Activated CD4-positive, CD25-positive, alpha-beta regulatory T cell treated with anti-CD3 and anti-CD28 coated beads, Interleukin-2, amount 50 U/mL, for 24 hours (primary cell): ENCODE measurements around the gene ZNF8.
A peak's percentile ranks its signal among the peaks of the same experiment; 100 is the strongest.
"Not testable (repeated sequence)": the region's sequence is repeated elsewhere in the genome, so short reads cannot be mapped to it uniquely, and the experiment has no call there.

Source experiments
- ATAC-seq, 2 donors: fragments of 150-1000 bp; cut with Tn5 transposase; one replicate each; pipeline ENCODE4 v1.10.0; 2021; ENCODE audit warnings: mild to moderate bottlenecking in 1 of 2, moderate library complexity in 1 of 2

ZNF8 gene

DNA sequence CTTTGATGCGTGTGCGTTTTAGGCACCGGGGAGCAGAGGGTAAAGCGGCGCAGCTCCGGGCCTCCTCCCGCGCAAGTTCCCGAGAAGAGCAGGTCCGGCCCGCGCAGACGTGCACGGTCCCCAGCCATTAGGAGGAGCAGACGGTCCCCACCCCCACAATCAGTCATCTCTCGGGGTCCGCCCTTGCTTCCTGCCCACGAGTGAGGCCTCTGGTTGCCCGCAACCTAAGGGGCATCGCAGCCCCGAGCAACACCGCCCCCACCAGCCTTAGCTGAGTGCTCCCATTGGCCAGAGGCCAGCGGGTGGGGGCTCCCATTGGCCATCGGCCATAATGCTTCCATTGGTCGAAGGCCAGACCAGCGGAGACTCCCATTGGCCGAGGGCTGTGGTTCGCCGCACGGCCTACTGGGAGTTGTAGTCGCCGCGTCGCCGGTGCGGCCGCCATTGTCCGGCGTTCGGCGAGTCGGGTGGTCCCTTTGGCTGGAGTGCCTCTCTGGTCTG, at the start of gene ZNF8:
Gene ZNF8 (plus strand): TSS at position 415 of the 501 bp plus-strand sequence. CDS start 127 bp downstream, outside the sequence.
- peak; percentile 97 to 98 for ATAC-seq

DNA sequence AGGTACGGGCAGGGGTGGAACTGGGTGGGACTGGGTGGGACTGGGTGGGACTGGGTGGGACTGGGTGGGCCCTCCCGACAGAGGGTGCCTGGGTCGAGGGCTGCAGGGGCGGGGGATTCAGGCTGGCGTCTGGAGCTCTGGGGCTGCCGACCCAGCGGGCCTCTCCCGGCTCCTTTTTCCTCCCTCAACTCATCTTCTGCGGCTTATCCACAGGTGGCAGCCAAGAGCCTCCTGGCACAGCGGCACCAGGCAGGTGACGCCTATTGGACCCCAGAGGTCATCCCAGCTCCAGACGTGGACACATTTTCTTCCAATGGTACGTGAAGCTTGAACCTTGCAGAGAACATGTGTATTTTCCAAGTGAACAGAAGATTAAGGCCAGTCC, 49.5 kb upstream of the ZNF8 start:
- ATAC-seq, result peak; percentile 17 to 32

DNA sequence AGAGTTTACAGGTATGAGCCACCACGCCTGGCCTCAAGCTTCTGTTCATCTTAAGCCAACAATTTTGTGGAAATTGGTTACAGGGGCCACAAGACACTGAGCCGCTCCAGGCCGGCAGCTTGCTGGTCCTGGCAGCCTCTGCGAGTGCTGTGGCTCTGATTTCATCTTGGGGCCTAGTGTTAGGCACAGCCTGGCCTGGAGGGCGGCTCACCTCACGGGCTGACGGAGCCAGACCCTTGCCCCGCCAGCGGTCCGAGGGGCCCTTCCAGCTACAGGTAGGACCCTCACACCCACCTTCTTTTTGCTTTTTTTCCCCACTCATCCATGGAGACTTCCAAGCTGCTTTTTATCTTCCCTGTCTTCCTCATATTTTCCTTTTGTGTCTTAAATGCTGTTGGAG, 41.4 kb upstream of the ZNF8 start:
- ATAC-seq, result no peak

DNA sequence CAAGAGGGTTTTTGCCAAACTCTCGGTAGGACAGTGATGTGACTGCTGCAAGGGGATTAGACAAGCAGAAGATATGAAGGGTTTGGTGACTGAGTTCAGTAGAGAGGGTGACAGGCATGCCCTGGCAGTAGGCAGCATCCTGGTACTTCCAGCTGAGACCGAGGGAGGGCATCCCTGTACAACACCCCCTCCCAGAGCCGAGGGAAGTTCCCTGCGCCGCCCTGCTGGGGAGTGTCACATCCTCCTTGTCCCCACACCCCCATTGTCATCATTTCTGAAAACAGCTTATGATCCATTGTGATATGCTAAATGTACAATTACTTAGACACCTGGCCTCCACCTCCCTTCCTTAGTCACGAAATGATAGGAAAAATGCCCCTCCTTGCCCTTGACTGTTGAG, 35.4 kb upstream of the ZNF8 start:
- ATAC-seq, result no peak

DNA sequence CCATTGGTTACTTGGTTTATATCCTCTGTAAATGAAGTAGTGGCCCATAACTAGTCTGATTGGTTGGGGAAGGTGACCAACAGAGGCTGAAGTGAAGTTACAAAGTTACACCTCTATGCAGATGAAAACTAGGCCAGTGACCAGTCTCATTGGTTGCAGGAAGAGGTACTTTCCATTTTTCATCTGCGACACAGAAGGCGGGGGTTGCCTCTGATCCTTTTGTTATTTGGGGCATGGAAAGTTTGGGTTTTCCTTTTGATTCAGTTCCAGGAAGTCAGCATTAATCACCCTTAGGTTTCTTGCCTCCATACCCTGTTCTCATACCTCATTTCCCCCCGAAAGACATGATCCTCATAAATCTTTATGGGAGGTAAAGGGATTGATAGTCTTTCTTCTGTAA, 29.9 kb upstream of the ZNF8 start:
- ATAC-seq, result no peak

DNA sequence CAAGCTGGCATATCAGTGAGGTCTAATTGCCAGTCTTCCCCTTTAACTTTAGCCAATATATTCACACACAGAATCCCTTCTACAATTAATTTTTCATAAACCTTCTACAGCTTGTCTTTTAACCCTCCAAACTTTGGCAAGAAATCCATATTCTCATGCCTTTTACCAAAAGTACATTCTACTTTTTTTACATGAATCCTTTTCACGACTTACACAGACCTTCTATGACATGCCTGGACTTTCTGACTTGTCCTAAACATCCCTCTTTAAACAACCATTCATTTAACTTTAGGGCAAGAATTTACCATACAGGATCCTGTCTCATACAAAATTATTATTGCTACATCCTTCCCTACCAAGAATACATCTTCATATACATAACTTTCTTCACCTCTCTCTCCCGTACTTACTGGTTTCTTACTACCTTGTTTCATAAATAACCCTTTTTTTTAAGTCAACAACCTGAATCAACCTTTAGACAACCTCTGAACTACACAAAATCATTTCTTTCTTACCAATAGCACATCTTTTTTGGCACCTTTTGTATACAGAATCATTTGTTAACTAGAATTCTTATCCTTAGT, 26.6 kb upstream of the ZNF8 start:
- no peak for ATAC-seq

DNA sequence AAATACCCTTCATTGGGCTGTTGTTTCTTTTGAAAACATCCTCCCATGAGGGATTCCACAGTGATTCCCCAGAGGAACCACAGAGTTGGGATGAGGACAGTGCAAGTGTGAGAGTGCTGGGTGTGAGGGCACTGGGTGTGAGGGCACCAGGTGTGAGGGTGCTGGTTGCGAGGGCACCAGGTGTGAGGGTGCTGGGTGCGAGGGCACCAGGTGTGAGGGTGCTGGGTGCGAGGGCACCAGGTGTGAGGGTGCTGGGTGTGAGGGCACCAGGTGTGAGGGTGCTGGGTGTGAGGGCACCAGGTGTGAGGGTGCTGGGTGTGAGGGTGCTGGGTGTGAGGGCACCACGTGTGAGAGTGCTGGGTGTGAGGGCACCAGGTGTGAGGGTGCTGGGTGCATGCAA, 20.5 kb upstream of the ZNF8 start:
- ATAC-seq, result not testable (repeated sequence)

DNA sequence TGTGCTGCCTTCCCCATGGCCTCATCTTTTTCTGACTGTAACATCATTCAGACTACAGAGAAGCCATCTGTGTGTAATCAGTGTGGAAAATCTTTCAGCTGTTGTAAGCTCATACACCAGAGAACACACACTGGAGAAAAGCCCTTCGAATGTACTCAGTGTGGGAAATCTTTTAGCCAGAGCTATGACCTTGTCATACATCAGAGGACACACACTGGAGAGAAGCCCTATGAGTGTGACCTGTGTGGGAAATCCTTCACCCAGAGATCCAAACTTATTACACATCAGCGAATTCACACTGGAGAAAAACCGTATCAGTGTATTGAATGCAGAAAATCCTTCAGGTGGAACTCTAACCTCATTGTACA, 17.2 kb upstream of the ZNF8 start:
- no peak for ATAC-seq

DNA sequence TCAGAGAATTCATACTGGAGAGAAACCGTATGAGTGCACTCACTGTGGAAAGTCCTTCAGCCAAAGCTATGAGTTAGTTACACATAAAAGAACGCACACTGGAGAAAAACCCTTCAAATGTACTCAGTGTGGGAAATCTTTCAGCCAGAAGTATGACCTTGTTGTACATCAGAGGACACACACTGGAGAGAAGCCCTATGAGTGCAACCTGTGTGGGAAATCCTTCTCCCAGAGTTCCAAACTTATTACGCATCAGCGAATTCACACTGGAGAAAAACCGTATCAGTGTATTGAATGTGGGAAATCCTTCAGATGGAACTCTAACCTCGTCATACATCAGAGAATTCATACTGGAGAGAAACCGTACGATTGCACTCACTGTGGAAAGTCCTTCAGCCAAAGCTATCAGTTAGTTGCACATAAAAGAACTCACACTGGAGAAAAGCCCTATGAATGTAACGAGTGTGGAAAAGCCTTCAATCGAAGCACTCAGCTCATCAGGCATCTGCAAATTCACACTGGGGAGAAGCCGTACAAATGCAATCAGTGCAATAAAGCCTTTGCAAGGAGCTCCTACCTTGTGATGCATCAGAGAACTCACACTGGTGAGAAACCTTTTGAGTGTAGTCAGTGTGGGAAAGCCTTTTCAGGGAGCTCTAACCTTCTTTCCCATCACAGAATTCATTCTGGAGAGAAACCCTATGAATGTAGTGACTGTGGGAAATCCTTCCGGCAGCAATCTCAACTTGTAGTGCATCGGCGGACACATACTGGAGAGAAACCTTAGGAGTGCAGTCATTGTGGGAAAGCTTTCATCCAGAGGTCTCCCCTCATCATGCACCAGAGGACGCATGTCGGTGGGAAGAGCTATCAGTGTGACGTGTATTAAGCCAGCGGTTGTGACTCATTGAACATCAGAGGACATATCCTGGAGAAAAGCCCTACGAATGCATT, 16.5 kb upstream of the ZNF8 start:
- ATAC-seq, result no peak

DNA sequence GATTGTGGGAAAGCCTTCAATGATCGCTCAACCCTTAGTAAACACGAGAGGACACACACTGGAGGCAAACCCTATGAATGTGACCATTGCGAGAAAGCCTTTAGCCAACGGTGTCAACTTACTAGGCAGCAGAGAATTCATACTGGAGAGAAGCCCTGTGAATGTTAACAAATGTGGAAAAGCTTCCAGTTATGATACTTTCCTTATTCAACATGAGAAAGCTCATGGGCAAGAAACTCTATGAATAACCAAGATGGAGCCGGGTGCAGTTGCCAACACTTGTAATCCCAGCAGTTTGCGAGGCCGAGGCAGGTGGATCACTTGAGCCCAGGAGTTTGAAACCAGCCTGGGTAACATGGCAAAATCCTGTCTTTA, 15.8 kb upstream of the ZNF8 start:
- ATAC-seq, result no peak

DNA sequence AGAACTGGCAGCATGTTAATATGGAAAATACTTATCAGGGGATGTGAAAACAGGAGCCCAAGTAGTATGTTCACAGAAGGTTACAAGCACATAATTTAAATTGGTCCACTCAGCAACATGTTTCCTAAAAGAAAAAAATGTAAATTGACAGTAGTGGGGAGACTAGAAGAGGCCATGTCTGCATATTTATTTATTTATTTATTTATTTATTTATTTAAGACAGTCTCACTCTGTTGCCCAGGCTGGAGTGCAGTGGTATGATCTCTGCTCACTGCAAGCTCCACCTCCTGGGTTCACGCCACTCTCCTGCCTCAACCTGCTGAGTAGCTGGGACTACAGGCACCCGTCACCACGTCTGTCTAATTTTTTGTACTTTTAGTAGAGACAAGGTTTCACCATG, 13.7 kb upstream of the ZNF8 start:
- ATAC-seq, result no peak

DNA sequence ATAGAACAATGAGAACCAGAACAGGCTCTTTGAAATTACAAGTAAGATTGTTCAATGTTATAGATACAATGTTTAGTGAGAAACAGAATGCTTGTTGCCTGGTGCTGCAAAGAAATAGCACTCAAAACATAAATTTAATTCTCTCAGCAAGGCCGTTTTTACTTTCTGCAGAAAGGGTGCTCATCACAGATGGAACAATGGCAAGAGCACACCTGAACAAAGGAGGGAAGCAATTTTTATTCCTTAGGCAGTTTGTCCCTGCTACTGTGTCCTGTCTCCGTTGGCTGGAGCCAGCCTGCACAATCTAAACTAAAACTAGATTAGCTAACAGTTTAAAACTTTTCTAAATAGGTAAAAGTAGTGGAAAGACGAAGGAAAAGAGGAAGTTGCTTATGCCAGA, 10.4 kb upstream of the ZNF8 start:
- ATAC-seq, result no peak

DNA sequence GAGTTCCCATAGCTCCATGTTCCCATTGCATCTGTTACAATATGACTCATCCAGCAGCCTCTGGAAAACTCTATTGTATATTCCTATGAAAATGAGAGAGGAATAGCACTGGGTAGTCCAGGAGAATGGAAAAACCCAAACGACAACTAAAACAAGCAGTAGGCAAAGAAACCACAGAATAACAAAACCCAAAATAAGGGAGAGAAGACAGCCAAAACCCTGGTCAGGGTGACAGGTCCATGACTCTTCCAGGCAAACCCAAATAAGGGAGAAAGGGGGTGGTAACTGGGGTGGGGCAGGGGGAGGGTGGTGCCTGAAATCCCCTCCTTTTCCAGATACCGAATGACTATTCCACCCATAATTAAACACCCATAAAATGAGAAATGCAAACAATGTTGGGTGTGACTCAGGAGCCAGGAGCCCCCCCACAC, 4.0 kb upstream of the ZNF8 start:
- ATAC-seq, result no peak

DNA sequence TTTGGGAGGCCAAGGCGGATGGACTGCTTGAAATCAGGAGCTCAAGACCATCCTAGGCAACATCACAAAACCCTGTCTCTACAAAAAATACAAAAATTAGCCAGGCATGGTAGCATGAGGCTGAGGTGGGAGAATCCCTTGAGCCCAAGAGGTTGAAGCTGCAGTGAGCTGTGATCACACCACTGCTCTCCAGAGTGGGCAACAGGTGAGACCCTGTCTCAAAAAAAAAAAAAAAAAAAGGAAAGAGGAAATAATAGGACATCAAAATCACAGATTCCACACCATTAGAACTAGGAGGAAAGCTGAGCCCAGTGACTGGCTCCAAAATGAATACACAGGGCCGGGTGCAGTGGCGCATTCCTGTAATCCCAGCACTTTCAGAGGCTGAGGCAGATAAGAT, 3.2 kb upstream of the ZNF8 start:
- no peak for ATAC-seq

DNA sequence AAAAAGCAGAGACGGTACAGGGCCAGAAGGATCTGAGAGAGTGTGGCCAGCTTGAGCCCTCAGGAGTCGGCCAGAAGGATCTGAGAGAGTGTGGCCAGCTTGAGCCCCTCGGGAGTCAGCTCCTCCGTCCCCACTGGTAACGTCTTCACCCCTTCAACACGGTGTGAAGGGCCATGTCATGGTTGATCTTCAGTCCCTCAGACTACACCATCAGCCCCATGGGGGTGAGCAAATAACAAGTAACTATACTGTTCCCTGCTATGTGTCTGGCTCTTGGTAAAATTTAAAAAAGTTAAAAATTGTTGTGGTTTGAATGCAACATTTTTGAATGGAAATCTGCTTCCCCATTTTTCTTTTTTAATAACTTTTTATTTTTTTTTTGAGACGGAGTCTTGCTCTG, 1.6 kb upstream of the ZNF8 start:
- ATAC-seq, result no peak

DNA sequence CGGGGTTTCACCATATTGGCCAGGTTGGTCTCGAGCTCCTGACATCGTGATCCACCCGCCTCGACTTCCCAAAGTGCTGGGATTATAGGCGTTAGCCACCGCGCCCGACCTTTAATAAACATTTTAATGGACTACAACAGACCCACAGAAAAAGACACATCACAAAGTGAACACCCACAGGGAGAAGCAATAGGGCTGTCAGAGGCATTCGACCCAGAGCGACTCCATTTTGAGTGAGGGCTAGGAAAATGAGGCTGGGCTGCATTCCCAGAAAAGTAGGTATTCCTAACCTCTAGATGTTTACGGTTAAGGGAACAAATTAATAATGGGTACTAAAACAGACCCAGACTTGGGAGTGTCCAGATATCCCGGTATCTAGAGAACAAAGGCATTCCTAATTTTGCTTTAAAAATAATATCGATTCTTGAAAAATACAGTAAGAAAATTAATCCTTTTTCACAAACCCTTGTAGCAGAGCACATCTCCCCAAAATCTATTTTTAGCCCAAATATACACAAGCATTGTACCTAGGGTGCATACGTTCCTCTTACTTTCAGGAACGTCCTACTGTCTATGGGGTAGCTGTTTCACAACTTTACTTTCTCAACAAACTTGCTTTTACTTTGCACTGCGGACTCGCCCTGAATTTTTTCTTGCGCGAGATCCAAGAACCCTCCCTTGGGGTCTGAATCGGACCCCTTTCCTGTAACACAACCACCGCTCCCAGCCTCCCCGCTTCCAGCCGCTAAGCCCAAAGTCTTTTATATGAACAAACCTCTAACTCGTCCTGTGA, 811 bp upstream of the ZNF8 start:
- ATAC-seq, result peak in 1 of 2 donors; percentile 0

DNA sequence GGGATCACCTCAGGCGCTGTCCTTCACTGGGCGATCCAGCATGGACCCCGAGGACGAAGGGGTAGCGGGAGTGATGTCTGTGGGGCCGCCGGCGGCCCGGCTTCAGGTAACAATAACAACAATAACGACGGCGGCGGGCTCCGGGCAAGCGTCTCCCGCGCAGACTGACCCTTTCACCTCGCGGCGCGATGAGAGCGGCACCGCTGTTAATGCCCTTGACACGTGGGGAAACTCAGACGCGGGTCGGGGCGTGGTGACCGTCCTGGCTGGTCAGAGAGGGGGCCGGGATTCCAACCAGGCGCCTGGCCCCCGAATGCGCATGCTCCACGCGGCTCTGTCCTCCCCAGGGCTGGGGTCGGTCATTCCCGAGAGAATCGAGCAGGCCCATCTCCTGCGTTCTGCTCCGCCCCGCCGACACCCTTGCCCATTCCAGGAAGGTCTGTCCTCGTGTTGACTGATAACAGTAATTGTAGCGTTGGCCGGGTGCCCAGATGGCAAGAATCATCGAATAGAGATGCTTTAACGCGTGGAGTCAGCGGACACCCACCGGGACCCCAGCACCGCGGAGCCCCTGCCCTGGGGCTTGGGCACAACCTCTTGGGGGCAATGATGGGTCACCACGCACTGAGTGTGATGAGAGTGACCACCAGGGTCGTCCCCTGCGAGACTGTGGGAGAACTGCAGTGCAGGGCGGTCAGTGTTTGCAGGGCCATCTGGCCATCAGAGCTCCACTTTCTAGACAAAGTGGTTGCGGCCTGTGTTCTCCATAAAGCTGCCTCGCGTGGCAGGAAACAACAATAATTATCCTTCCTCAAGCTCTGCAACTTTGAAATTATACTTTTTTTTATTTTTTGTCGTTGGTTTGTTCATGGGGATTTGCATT, 528 bp downstream of the ZNF8 start:
- ATAC-seq, result no peak

DNA sequence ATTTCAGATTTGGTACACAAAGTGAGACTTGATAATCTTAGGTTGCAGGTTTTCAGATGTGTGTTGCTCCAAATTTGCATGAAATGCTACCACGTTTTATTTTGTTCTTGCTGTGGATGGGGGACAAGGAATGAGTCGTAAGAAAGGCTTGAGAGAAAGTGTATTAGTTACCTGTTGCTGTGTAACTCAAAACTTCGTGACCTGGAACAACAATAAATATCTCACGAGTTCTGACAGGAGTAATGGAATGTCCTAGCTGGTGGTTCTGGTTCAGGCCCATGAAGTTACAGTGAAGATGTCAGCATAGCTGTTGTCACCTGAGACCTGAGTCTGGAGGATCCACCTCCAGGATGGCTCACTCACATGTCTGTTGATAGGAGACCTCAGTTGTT, 1.2 kb downstream of the ZNF8 start:
- no peak for ATAC-seq

DNA sequence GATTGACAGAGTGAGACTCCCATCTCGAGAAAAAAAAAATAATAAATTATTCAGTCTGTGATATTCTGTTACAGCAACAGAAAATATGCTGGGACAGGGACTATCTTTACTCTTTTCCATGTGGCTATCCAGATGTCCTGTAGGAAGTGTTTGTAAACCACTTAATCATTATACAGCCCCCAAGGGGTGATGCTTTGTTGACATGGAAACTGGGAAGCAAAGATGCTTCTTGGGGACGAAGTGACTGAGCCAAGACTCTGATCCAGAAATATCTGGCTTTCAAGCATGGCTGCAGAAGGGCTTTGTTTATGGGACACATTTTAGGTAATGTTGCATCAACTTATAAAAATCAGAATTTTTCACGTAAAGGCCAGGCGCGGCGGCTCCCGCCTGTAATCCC, 5.4 kb downstream of the ZNF8 start:
- ATAC-seq, result no peak

DNA sequence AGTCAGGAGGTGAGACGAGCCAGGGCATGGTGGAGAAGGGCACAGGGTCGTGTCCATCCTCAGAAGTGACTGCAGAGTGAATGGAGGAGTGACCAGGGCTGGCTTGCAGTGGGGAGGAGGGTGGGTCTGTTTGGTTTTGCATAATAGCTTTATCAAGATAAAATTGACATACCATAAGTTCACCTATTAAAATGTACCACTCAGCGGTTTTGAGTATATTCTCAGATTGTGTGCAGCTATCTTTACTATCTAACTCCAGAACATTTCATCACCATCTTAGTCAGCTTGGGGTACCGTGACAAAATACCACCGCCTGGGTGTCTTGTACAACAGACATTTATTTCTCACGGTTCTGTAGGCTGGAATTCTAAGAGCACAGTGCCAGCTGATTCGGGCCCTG, 13.2 kb downstream of the ZNF8 start:
- ATAC-seq, result no peak

DNA sequence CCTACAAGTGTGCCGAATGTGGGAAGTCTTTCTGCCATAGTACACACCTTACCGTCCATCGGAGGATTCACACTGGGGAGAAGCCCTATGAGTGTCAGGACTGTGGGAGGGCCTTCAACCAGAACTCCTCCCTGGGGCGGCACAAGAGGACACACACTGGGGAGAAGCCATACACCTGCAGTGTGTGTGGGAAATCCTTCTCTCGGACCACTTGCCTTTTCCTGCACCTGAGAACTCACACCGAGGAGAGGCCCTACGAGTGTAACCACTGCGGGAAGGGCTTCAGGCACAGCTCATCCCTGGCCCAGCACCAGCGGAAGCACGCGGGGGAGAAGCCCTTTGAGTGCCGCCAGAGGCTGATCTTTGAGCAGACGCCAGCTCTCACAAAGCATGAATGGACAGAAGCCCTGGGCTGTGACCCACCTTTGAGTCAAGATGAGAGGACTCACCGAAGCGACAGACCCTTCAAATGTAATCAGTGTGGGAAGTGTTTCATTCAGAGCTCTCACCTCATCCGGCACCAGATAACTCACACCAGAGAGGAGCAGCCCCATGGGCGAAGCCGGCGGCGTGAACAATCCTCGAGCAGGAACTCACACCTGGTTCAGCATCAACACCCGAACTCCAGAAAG, 16.1 kb downstream of the ZNF8 start:
- ATAC-seq, result no peak

DNA sequence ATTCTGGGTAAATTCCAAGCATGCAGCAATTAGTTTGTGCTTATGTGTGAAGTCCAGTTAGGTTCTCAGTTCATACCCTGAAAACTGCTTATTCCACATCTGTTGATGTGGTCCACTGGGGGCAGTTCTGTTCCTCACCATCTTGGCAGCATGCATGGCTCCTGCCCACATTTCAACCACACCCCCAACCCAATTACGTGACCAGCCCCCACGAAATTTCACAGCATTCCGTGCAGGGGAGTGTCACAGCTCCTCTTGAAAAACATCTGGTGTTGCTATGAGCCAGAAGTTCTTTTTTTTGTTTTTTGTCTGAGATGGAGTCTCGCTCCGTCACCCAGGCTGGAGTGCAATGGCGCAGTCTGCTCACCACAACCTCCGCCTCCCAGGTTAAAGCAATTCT, 17.3 kb downstream of the ZNF8 start:
- no peak for ATAC-seq
